MM.1S (cell line): Measurements from ENCODE around the gene TIAM1.

ENCODE experiments used
- DNase-seq: peaks from one replicate; pipeline ENCODE4 v3.0.0-alpha.2; 2015
- H2AFZ ChIP-seq: fragments of 300-600 bp; sonication (generic); 2 replicates; pipeline ENCODE4 v1.6.0; 2016; ENCODE audit warnings: antibody characterized with exemption, low read length
- H3F3A ChIP-seq: fragments of 300-600 bp; sonication (generic); 2 replicates; pipeline ENCODE4 v1.6.1; 2016; ENCODE audit warnings: mild to moderate bottlenecking, antibody characterized with exemption, low read length, moderate library complexity, mixed read lengths; ENCODE audit not compliant: insufficient read depth
- H3K27ac ChIP-seq: fragments of 300-600 bp; sonication (generic); 2 replicates; pipeline ENCODE4 v1.5.1; 2016; ENCODE audit warnings: mild to moderate bottlenecking, low read length
- H3K27me3 ChIP-seq: fragments of 300-600 bp; sonication (generic); replicated peaks from 2 replicates; pipeline ENCODE4 v1.6.0; 2016; ENCODE audit warnings: low read length; ENCODE audit not compliant: insufficient read depth
- H3K36me3 ChIP-seq: fragments of 300-600 bp; sonication (generic); replicated peaks from 2 replicates; pipeline ENCODE4 v1.6.1; 2016; ENCODE audit warnings: mild to moderate bottlenecking, low read length, mixed read lengths; ENCODE audit not compliant: insufficient read depth
- H3K4me1 ChIP-seq: fragments of 300-600 bp; sonication (generic); 2 replicates; pipeline ENCODE4 v1.6.1; 2016; ENCODE audit warnings: low read length, mixed read lengths
- H3K4me2 ChIP-seq: fragments of 300-600 bp; sonication (generic); 2 replicates; pipeline ENCODE4 v1.6.0; 2016; ENCODE audit warnings: low read depth, low read length
- H3K4me3 ChIP-seq: fragments of 300-600 bp; sonication (generic); 2 replicates; pipeline ENCODE4 v1.5.1; 2016; ENCODE audit warnings: low read length, mixed read lengths
- H3K79me2 ChIP-seq: fragments of 300-600 bp; sonication (generic); 2 replicates; pipeline ENCODE4 v1.6.1; 2016; ENCODE audit warnings: mixed run types, low read length, mixed read lengths
- H3K9ac ChIP-seq: fragments of 300-600 bp; sonication (generic); 2 replicates; pipeline ENCODE4 v1.6.1; 2016; ENCODE audit warnings: low read length, mixed read lengths
- H3K9me2 ChIP-seq: fragments of 300-600 bp; sonication (generic); replicated peaks from 2 replicates; pipeline ENCODE4 v1.6.1; 2016; ENCODE audit warnings: mild to moderate bottlenecking, low read length, mixed read lengths; ENCODE audit not compliant: insufficient read depth
- H3K9me3 ChIP-seq: fragments of 300-600 bp; sonication (generic); replicated peaks from 2 replicates; pipeline ENCODE4 v1.6.1; 2016; ENCODE audit warnings: mild to moderate bottlenecking, low read length, mixed read lengths; ENCODE audit not compliant: insufficient read depth
- H4K20me1 ChIP-seq: fragments of 300-600 bp; sonication (generic); 2 replicates; pipeline ENCODE4 v1.6.1; 2016; ENCODE audit warnings: mild to moderate bottlenecking, low read length, moderate library complexity, mixed read lengths; ENCODE audit not compliant: insufficient read depth
- CTCF ChIP-seq: fragments of 300-600 bp; sonication (generic); IDR thresholded peaks from 2 replicates; pipeline ENCODE4 v1.5.1; 2016; ENCODE audit warnings: antibody characterized with exemption, low read length, mixed read lengths
- EZH2 ChIP-seq: fragments of 300-600 bp; sonication (generic); optimal IDR thresholded peaks from 2 replicates; pipeline ENCODE3; 2017; ENCODE audit warnings: low read depth, mild to moderate bottlenecking, antibody characterized with exemption, low read length, mixed read lengths
- EZH2phosphoT487 ChIP-seq: fragments of 300-600 bp; sonication (generic); IDR thresholded peaks from 2 replicates; pipeline ENCODE4 v1.6.1; 2018; ENCODE audit warnings: antibody characterized with exemption, low read length

TIAM1 gene

GRCh38 chr21:31281561-31281960 is 62.5 kb downstream of the TIAM1 start:
- Histone ChIP-seq H3K4me2 (no peak overlapping the region), H3K27ac (no peak overlapping the region), H3K9ac (no peak overlapping the region), H3K9me2 (no peaks in the 10 kb centered on the region), H4K20me1 (no peaks in the 10 kb centered on the region), H2AFZ (no peak overlapping the region), H3F3A (no peaks in the 10 kb centered on the region), H3K4me1 (no peaks in the 10 kb centered on the region), H3K36me3 (no peaks in the 10 kb centered on the region), H3K4me3 (no peak overlapping the region), H3K79me2 (no peaks in the 10 kb centered on the region), H3K9me3 (no peaks in the 10 kb centered on the region), H3K27me3 (no peaks in the 10 kb centered on the region)
- no peak for TF ChIP-seq EZH2
- TF ChIP-seq EZH2phosphoT487, result no peak
- no peak for TF ChIP-seq CTCF
- no peak for DNase-seq

DNA sequence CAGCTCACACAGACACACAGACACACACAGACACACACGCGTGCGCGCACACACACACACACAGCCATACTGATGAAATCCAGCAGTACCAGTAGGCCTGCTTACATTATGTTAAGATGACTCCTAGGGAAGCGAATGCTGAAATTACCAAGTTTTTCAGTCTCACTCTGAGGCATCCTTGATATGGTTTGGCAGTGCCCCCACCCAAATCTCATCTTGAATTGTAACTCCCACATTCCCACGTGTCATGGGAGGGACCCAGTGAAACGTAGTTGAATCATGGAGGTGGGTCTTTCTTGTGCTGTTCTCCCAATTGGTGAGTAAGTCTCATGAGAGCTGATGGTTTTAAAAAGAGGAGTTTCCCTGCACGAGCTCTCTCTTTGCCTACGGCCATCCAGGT is 64.1 kb downstream of the TIAM1 start:
- Histone ChIP-seq H3K4me1 (no peaks in the 10 kb centered on the region), H3K79me2 (no peaks in the 10 kb centered on the region), H3K4me2 (no peak overlapping the region), H3K9ac (no peak overlapping the region), H3F3A (no peaks in the 10 kb centered on the region), H3K9me3 (no peaks in the 10 kb centered on the region), H3K4me3 (no peak overlapping the region), H4K20me1 (no peaks in the 10 kb centered on the region), H2AFZ (no peak overlapping the region), H3K27ac (no peak overlapping the region), H3K36me3 (no peaks in the 10 kb centered on the region), H3K9me2 (no peaks in the 10 kb centered on the region), H3K27me3 (no peaks in the 10 kb centered on the region)
- TF ChIP-seq EZH2phosphoT487 (no peak), CTCF (no peak), EZH2 (no peak)
- no peak for DNase-seq

DNA sequence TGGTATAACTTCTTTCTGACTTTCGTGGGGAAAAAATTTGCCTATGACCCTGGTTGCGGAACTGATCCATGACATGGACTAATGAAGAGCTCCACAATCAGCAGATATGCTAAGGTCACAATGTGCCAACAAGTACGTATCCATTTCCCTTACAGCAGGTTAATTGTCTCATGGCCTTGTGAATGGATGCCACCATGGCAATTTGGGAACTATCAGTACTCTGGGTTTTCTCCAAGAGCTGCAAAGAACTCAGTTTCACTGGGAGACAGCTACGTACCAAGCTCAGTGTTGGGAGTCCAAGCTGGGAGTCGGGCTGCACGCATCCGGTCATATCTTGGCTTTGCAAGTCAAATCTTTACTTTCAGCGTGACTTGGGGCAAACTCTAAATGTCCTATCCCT is 64.8 kb downstream of the TIAM1 start:
- no peaks in the 10 kb centered on the region for H3K9me2 ChIP-seq
- no peak for DNase-seq
- no peaks in the 10 kb centered on the region for H3K4me1 ChIP-seq
- no peaks in the 10 kb centered on the region for H3K79me2 ChIP-seq
- H3K9ac ChIP-seq, result no peak overlapping the region
- no peak overlapping the region for H3K4me2 ChIP-seq
- no peak overlapping the region for H3K4me3 ChIP-seq
- no peak overlapping the region for H2AFZ ChIP-seq
- TF ChIP-seq EZH2 (no peak), EZH2phosphoT487 (no peak), CTCF (no peak)
- no peaks in the 10 kb centered on the region for H4K20me1 ChIP-seq
- H3K27me3 ChIP-seq, result no peaks in the 10 kb centered on the region
- no peaks in the 10 kb centered on the region for H3K9me3 ChIP-seq
- H3K36me3 ChIP-seq, result no peaks in the 10 kb centered on the region
- no peak overlapping the region for H3K27ac ChIP-seq
- H3F3A ChIP-seq, result no peaks in the 10 kb centered on the region
